ENCODE measurements around the gene RANGAP1.

The RANGAP1 gene

GRCh38 chr22:41315586-41315985 lies 29.6 kb upstream of the RANGAP1 start:
- Histone ChIP-seq H3K27ac (ENCODE audit: low read depth, low read length, severe bottlenecking) (no peak overlapping the region), H3K36me3 (ENCODE audit: control insufficient read depth, insufficient read depth, low read length) (peaks cover 41% of the 10 kb centered on the region), H3K4me3 (ENCODE audit: extremely low read depth, insufficient read depth, low read length, poor library complexity, severe bottlenecking) (no peak overlapping the region), H3K9me3 (ENCODE audit: control insufficient read depth, low read length) (no peaks in the 10 kb centered on the region), H3K4me1 (ENCODE audit: control insufficient read depth, insufficient read depth, low read length, poor library complexity, severe bottlenecking) (no peaks in the 10 kb centered on the region)
- WGBS, 2 experiments (ENCODE audit: insufficient coverage in 2 of 2): 100% methylated on average over 1 of the region's 1 CpG; no CpG with 5 or more reads in 1 of the 2 experiments

- Histone ChIP-seq H3K36me3 (ENCODE audit: control insufficient read depth, insufficient read depth, low read length) (peaks cover 43% of the 10 kb centered on the region), H3K9me3 (ENCODE audit: control insufficient read depth, low read length) (no peaks in the 10 kb centered on the region), H3K4me1 (ENCODE audit: control insufficient read depth, insufficient read depth, low read length, poor library complexity, severe bottlenecking) (no peaks in the 10 kb centered on the region), H3K4me3 (ENCODE audit: extremely low read depth, insufficient read depth, low read length, poor library complexity, severe bottlenecking) (no peak overlapping the region), H3K27ac (ENCODE audit: low read depth, low read length, severe bottlenecking) (no peak overlapping the region)
- WGBS, 2 experiments (ENCODE audit: insufficient coverage in 2 of 2): 100% methylated on average over 2 to 5 of the region's 8 CpGs
Measured at GRCh38 chr22:41314821-41315220, 28.8 kb upstream of the RANGAP1 start.

DNA sequence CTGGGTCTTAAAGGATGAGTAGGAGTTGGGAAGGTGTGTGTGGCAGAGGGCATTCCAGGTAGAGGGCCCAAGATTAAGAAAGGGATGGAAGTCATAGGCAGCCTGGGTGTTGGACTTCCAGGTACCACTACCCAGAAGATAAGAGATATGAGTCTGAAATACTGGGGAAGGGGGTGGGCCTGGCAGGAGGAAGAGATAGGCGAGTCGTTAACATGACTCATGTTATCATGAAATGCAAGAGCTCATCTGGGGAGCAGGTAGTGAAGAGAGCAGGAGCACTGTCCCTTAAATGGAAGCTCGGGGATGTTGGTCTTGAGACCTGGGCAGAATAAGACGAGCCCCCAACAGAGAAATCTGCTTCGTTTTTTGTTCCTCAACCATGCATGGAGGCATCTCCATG lies 25.5 kb upstream of the RANGAP1 start:
- WGBS, 2 experiments (ENCODE audit: insufficient coverage in 2 of 2): 88 to 94% methylated on average over 2 to 4 of the region's 5 CpGs
- H3K4me1 ChIP-seq (ENCODE audit: control insufficient read depth, insufficient read depth, low read length, poor library complexity, severe bottlenecking): peaks cover 6% of the 10 kb centered on the region
- no peak overlapping the region for H3K4me3 ChIP-seq (ENCODE audit: extremely low read depth, insufficient read depth, low read length, poor library complexity, severe bottlenecking)
- H3K36me3 ChIP-seq (ENCODE audit: control insufficient read depth, insufficient read depth, low read length): peaks cover 53% of the 10 kb centered on the region
- no peak overlapping the region for H3K27ac ChIP-seq (ENCODE audit: low read depth, low read length, severe bottlenecking)
- H3K9me3 ChIP-seq (ENCODE audit: control insufficient read depth, low read length): no peaks in the 10 kb centered on the region

- WGBS, 2 experiments (ENCODE audit: insufficient coverage in 2 of 2): 100% methylated on average over 1 of the region's 1 CpG
- H3K27ac ChIP-seq (ENCODE audit: low read depth, low read length, severe bottlenecking): no peak overlapping the region
- H3K9me3 ChIP-seq (ENCODE audit: control insufficient read depth, low read length): no peaks in the 10 kb centered on the region
- peaks cover 16% of the 10 kb centered on the region for H3K4me1 ChIP-seq (ENCODE audit: control insufficient read depth, insufficient read depth, low read length, poor library complexity, severe bottlenecking)
- peaks cover 45% of the 10 kb centered on the region for H3K36me3 ChIP-seq (ENCODE audit: control insufficient read depth, insufficient read depth, low read length)
- no peak overlapping the region for H3K4me3 ChIP-seq (ENCODE audit: extremely low read depth, insufficient read depth, low read length, poor library complexity, severe bottlenecking)
Measured at GRCh38 chr22:41310336-41310735, 24.3 kb upstream of the RANGAP1 start.

GRCh38 chr22:41308544-41308947 lies 22.6 kb upstream of the RANGAP1 start:
- H3K9me3 ChIP-seq (ENCODE audit: control insufficient read depth, low read length): no peaks in the 10 kb centered on the region
- 90 to 94% methylated on average over 7 of the region's 7 CpGs for WGBS, 2 experiments (ENCODE audit: insufficient coverage in 2 of 2)
- no peak overlapping the region for H3K27ac ChIP-seq (ENCODE audit: low read depth, low read length, severe bottlenecking)
- H3K36me3 ChIP-seq (ENCODE audit: control insufficient read depth, insufficient read depth, low read length): peaks cover 47% of the 10 kb centered on the region
- peaks cover 18% of the 10 kb centered on the region for H3K4me1 ChIP-seq (ENCODE audit: control insufficient read depth, insufficient read depth, low read length, poor library complexity, severe bottlenecking)
- no peak overlapping the region for H3K4me3 ChIP-seq (ENCODE audit: extremely low read depth, insufficient read depth, low read length, poor library complexity, severe bottlenecking)

- peaks cover 42% of the 10 kb centered on the region for H3K36me3 ChIP-seq (ENCODE audit: control insufficient read depth, insufficient read depth, low read length)
- H3K9me3 ChIP-seq (ENCODE audit: control insufficient read depth, low read length): no peaks in the 10 kb centered on the region
- WGBS, 2 experiments (ENCODE audit: insufficient coverage in 2 of 2): 38 to 78% methylated on average over 1 of the region's 3 CpGs
- no peak overlapping the region for H3K27ac ChIP-seq (ENCODE audit: low read depth, low read length, severe bottlenecking)
- peaks cover 20% of the 10 kb centered on the region for H3K4me1 ChIP-seq (ENCODE audit: control insufficient read depth, insufficient read depth, low read length, poor library complexity, severe bottlenecking)
- H3K4me3 ChIP-seq (ENCODE audit: extremely low read depth, insufficient read depth, low read length, poor library complexity, severe bottlenecking): no peak overlapping the region
Measured at GRCh38 chr22:41308054-41308453, 22.1 kb upstream of the RANGAP1 start.

GRCh38 chr22:41305646-41306045 lies 19.7 kb upstream of the RANGAP1 start:
- Histone ChIP-seq H3K9me3 (ENCODE audit: control insufficient read depth, low read length) (no peaks in the 10 kb centered on the region), H3K36me3 (ENCODE audit: control insufficient read depth, insufficient read depth, low read length) (peaks cover 37% of the 10 kb centered on the region), H3K4me3 (ENCODE audit: extremely low read depth, insufficient read depth, low read length, poor library complexity, severe bottlenecking) (no peak overlapping the region), H3K4me1 (ENCODE audit: control insufficient read depth, insufficient read depth, low read length, poor library complexity, severe bottlenecking) (peaks cover 22% of the 10 kb centered on the region), H3K27ac (ENCODE audit: low read depth, low read length, severe bottlenecking) (no peak overlapping the region)
- WGBS, 2 experiments (ENCODE audit: insufficient coverage in 2 of 2): 98 to 100% methylated on average over 4 of the region's 4 CpGs

DNA sequence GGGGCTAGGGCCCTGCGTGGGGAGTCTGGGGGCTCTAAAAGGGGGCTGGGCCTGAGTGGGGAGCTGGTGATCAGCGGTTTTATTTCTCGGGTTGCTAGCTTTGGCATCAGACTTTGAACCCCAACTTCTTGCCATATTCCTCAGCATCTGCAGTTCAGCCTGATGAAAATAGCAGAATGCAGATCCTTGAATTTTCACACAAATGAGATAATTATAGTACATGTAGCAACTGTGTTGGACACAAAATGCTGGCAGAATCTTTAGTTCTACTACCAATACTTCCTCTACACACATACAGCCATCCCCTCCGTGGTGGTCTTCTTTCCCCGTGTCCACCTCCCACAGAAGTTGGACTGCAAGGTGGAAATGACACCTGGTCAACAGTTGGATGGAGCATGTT lies 16.8 kb upstream of the RANGAP1 start:
- Histone ChIP-seq H3K36me3 (ENCODE audit: control insufficient read depth, insufficient read depth, low read length) (peaks cover 25% of the 10 kb centered on the region), H3K4me3 (ENCODE audit: extremely low read depth, insufficient read depth, low read length, poor library complexity, severe bottlenecking) (peak overlapping the region; percentile 96), H3K4me1 (ENCODE audit: control insufficient read depth, insufficient read depth, low read length, poor library complexity, severe bottlenecking) (peaks cover 17% of the 10 kb centered on the region), H3K27ac (ENCODE audit: low read depth, low read length, severe bottlenecking) (peak overlapping the region; percentile 53), H3K9me3 (ENCODE audit: control insufficient read depth, low read length) (no peaks in the 10 kb centered on the region)
- whole genome bisulfite sequencing, 2 experiments (ENCODE audit: insufficient coverage in 2 of 2): 0% methylated on average over 1 of the region's 5 CpGs; no CpG with 5 or more reads in 1 of the 2 experiments

- peak overlapping the region; percentile 64 for H3K27ac ChIP-seq (ENCODE audit: low read depth, low read length, severe bottlenecking)
- no peaks in the 10 kb centered on the region for H3K9me3 ChIP-seq (ENCODE audit: control insufficient read depth, low read length)
- 0% methylated on average over 37 to 38 of the region's 60 CpGs for WGBS, 2 experiments (ENCODE audit: insufficient coverage in 2 of 2)
- peak overlapping the region; percentile 96 for H3K4me3 ChIP-seq (ENCODE audit: extremely low read depth, insufficient read depth, low read length, poor library complexity, severe bottlenecking)
- H3K4me1 ChIP-seq (ENCODE audit: control insufficient read depth, insufficient read depth, low read length, poor library complexity, severe bottlenecking): peaks cover 16% of the 10 kb centered on the region
- peaks cover 19% of the 10 kb centered on the region for H3K36me3 ChIP-seq (ENCODE audit: control insufficient read depth, insufficient read depth, low read length)
Measured at GRCh38 chr22:41302021-41302767, 16.2 kb upstream of the RANGAP1 start.

DNA sequence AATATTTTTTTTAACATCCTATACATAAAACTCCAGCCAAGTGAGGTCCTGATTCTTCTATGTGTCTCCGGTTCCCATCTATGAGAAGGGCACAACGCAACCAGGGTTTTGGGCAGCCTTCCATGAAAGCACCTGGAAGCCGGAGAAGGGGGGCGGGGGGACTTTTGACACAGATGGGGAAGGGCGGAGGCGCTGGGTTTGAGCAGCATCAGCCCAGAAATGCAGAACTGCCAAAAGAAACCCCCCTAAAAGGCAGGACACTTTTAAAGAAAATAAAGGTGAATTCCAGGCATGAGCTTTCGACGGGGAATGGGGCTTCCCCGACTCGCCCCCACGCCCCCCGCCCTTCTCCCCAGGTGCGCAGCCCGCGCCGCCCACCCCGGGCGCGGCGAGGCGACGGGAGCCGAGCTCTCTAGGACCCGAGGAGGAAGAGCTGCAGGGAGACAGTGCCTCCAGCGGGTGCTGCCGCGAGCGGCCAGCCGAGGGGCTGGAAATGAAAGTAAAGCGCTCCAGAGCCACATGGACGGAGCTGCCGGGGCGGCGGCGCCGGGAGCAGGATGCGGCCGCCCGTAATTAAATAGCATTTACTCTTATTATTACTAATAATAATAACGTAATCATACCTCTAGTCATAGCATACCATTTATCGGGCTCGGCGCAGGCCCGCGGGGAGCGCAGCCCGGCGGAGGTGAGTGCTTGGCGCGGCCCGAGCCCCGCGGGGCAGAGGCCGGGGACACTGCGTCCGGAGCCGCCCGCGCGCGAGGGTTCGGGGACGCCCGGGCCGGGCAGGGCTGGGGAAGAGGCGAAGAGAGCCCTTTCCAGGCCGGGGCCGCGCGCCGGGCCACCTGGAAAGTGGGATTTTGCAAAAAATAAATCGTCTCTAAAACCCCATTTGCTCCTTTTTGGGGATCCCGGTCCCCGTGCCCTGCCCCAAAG lies 15.4 kb upstream of the RANGAP1 start, which contains the start of gene ZC3H7B:
Gene ZC3H7B, plus strand, starts transcription at position 441 of the 936 bp plus-strand sequence. CDS start 19,136 bp downstream, outside the sequence.
- WGBS, 2 experiments (ENCODE audit: insufficient coverage in 2 of 2): 0 to 1% methylated on average over 36 to 53 of the region's 74 CpGs
- no peaks in the 10 kb centered on the region for H3K9me3 ChIP-seq (ENCODE audit: control insufficient read depth, low read length)
- H3K4me1 ChIP-seq (ENCODE audit: control insufficient read depth, insufficient read depth, low read length, poor library complexity, severe bottlenecking): peaks cover 16% of the 10 kb centered on the region
- peaks cover 17% of the 10 kb centered on the region for H3K36me3 ChIP-seq (ENCODE audit: control insufficient read depth, insufficient read depth, low read length)
- H3K27ac ChIP-seq (ENCODE audit: low read depth, low read length, severe bottlenecking): peak within 1 kb of the TSS; percentile 64
- H3K4me3 ChIP-seq (ENCODE audit: extremely low read depth, insufficient read depth, low read length, poor library complexity, severe bottlenecking): peak within 1 kb of the TSS; percentile 96
